Osteoblast (primary cell): ENCODE results near the gene CHRNB1. TPM values are rescaled to one million over a fixed set of nuclear protein-coding genes. Genes with fewer than 3 reads are reported as not detected.
A peak's percentile ranks its signal among the peaks of the same experiment; 100 is the strongest.

Source experiments
- DNase-seq: peaks from one replicate; pipeline ENCODE4 v3.0.0; 2011; ENCODE audit warnings: low spot score, mixed read lengths; ENCODE audit not compliant: insufficient read length; ENCODE audit errors: missing footprints
- H2AFZ ChIP-seq: 2 replicates; pipeline ENCODE4 v1.6.0; 2011; ENCODE audit warnings: mild to moderate bottlenecking, low read length
- H3K27ac ChIP-seq: 2 replicates; pipeline ENCODE4 v1.5.1; 2011; ENCODE audit warnings: mild to moderate bottlenecking, low read depth, low read length, moderate library complexity
- H3K27me3 ChIP-seq: 2 replicates; pipeline ENCODE4 v1.6.0; 2012; ENCODE audit warnings: mild to moderate bottlenecking, control low read depth, inconsistent platforms, low read length, moderate library complexity; ENCODE audit not compliant: insufficient read depth
- H3K36me3 ChIP-seq: 2 replicates; pipeline ENCODE4 v1.5.1; 2011; ENCODE audit warnings: mild to moderate bottlenecking, low read length, control low read depth, moderate library complexity; ENCODE audit not compliant: insufficient read depth
- H3K4me1 ChIP-seq: 2 replicates; pipeline ENCODE4 v1.5.1; 2011; ENCODE audit warnings: mild to moderate bottlenecking, low read length, control low read depth, moderate library complexity; ENCODE audit not compliant: insufficient read depth
- H3K4me2 ChIP-seq: 2 replicates; pipeline ENCODE4 v1.6.0; 2011; ENCODE audit warnings: mild to moderate bottlenecking, low read length; ENCODE audit not compliant: insufficient read depth
- H3K4me3 ChIP-seq: fragments of 200-600 bp; sonication (generic); 3 replicates; pipeline ENCODE4 v1.5.1; 2012; ENCODE audit warnings: mild to moderate bottlenecking, low read length, inconsistent platforms; ENCODE audit not compliant: insufficient read depth
- H3K79me2 ChIP-seq: 2 replicates; pipeline ENCODE4 v1.6.0; 2012; ENCODE audit warnings: mild to moderate bottlenecking, low read length, control low read depth, inconsistent platforms; ENCODE audit not compliant: insufficient read depth
- H3K9me3 ChIP-seq: 2 replicates; pipeline ENCODE4 v1.5.1; 2011; ENCODE audit warnings: low read depth, low read length, control low read depth
- H4K20me1 ChIP-seq: 2 replicates; pipeline ENCODE4 v1.6.0; 2012; ENCODE audit warnings: mild to moderate bottlenecking, low read length, control low read depth; ENCODE audit not compliant: insufficient read depth
- total RNA-seq: library from RNA; depleted of rRNA; stranded (reverse); fragments of >200 nt; gene quantifications from 2 replicates; pipeline ENCODE4 v1.2.3, GENCODE V29; 2012
- TF ChIP-seq, protein P1 (sequence below): IDR thresholded peaks from 2 replicates; pipeline ENCODE4 v1.5.1; 2011; ENCODE audit warnings: mild to moderate bottlenecking, low read depth, low read length, moderate library complexity; ENCODE audit errors: extremely low read depth

Gene CHRNB1
- total RNA-seq, 1 donor: 5.4 TPM

DNA sequence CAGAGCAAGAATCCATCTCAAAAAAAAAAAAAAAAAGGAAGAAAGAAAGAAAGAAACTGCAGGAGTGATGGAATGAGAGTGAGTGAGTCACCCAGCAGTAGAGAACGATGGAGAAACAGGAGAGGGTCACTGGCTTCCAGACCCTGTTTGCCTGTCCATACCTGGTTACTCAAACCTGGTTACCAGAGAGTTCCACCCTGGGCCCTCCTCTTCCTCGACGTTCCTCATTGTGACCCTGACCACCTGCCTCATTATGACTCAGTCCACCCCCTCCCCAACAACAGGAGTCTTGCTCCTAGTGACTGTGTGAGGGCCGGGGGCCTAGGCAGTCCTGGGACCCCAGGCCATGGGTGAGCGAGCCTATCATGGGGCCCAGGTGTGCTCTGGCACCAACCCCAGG lies 16.3 kb upstream of the CHRNB1 start, which contains the start of gene SPEM3:
Gene SPEM3, plus strand, starts transcription at position 301 of the 400 bp plus-strand sequence. Its CDS starts 46 bp downstream, at position 347.
- no peaks in the 10 kb centered on the region for H4K20me1 ChIP-seq
- no peaks in the 10 kb centered on the region for H3K79me2 ChIP-seq
- H3K4me1 ChIP-seq: no peaks in the 10 kb centered on the region
- peak; percentile 85 for DNase-seq
- TF ChIP-seq, protein P1, sequence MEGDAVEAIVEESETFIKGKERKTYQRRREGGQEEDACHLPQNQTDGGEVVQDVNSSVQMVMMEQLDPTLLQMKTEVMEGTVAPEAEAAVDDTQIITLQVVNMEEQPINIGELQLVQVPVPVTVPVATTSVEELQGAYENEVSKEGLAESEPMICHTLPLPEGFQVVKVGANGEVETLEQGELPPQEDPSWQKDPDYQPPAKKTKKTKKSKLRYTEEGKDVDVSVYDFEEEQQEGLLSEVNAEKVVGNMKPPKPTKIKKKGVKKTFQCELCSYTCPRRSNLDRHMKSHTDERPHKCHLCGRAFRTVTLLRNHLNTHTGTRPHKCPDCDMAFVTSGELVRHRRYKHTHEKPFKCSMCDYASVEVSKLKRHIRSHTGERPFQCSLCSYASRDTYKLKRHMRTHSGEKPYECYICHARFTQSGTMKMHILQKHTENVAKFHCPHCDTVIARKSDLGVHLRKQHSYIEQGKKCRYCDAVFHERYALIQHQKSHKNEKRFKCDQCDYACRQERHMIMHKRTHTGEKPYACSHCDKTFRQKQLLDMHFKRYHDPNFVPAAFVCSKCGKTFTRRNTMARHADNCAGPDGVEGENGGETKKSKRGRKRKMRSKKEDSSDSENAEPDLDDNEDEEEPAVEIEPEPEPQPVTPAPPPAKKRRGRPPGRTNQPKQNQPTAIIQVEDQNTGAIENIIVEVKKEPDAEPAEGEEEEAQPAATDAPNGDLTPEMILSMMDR: no peak
- H3K4me2 ChIP-seq: no peak within 1 kb of the TSS
- no peak within 1 kb of the TSS for H2AFZ ChIP-seq
- H3K9me3 ChIP-seq: no peaks in the 10 kb centered on the region
- H3K27me3 ChIP-seq: no peaks in the 10 kb centered on the region
- no peak within 1 kb of the TSS for H3K27ac ChIP-seq
- H3K36me3 ChIP-seq: no peaks in the 10 kb centered on the region
- H3K4me3 ChIP-seq: no peak within 1 kb of the TSS

DNA sequence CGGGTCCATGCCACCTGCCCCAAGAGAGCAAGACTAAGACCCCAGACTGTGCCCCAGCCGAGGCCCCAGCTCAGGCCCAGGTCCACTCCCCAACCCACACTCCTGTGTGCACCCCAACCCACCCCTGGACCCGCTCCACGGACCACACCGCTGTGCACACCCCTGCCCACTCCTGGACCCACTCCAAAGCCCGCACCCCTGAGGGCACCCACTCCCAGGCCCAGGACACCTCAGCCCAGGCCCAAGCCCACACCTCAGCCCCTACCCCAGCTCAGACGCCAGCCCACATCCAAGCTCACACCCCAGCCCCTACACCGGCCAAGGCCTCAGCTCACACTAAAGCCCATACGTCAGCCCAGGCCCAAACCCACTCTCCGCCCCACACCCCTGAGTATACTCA lies 15.1 kb upstream of the CHRNB1 start:
- H3K4me3 ChIP-seq: no peak overlapping the region
- H3K36me3 ChIP-seq: no peaks in the 10 kb centered on the region
- H3K27ac ChIP-seq: no peak overlapping the region
- no peaks in the 10 kb centered on the region for H3K79me2 ChIP-seq
- no peaks in the 10 kb centered on the region for H3K4me1 ChIP-seq
- no peak overlapping the region for H3K4me2 ChIP-seq
- H3K27me3 ChIP-seq: no peaks in the 10 kb centered on the region
- no peaks in the 10 kb centered on the region for H3K9me3 ChIP-seq
- H4K20me1 ChIP-seq: no peaks in the 10 kb centered on the region
- no peak for DNase-seq
- TF ChIP-seq, protein P1: no peak
- H2AFZ ChIP-seq: no peak overlapping the region

DNA sequence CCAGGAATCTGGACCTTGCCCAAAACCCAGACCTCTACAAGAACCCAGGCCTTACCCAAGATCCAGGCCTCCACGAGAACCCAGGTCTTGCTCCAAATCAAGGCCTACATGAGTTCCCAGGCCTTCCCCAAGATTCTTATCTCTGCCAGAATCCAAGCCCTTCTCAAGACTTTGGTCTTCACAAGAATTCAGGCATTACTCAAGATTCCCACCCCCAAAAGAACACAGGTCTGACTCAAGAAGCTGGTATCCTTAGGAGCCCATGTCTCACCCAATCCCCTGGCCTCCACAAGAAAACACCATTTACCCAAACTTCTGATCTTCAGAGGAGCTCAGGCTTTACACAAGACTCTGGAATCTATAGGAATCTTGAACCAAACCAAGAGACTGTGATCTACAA lies 13.6 kb upstream of the CHRNB1 start:
- Histone ChIP-seq H3K4me3 (no peak overlapping the region), H3K27ac (no peak overlapping the region)
- no peak for DNase-seq

DNA sequence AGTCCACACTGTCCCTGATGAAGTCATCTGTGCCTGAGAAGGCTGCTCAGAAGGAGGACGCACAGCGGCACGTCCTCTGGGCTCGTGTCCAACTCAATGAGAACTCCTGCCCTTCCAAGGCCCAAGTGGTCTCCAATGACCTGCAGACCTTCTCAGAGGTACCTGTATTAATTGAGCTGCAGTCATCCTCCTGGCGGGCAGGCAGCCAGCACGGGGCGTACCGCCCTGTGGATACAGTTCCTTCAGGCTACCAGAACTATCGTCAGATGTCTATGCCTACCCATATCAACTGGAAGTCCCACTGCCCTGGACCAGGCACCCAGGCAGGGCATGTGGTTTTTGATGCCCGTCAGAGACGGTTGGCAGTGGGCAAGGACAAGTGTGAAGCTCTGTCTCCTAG lies 12.6 kb upstream of the CHRNB1 start:
- H3K79me2 ChIP-seq: no peaks in the 10 kb centered on the region

More for the DNA sequence above, 13.6 kb upstream of the CHRNB1 start:
- peaks cover 7% of the 10 kb centered on the region for H3K4me1 ChIP-seq
- TF ChIP-seq, protein P1: no peak
- no peaks in the 10 kb centered on the region for H3K9me3 ChIP-seq
- no peaks in the 10 kb centered on the region for H3K79me2 ChIP-seq
- no peaks in the 10 kb centered on the region for H4K20me1 ChIP-seq
- peaks cover 3% of the 10 kb centered on the region for H3K27me3 ChIP-seq
- no peaks in the 10 kb centered on the region for H3K36me3 ChIP-seq
- no peak overlapping the region for H2AFZ ChIP-seq
- no peak overlapping the region for H3K4me2 ChIP-seq

More for the DNA sequence above, 12.6 kb upstream of the CHRNB1 start:
- no peak overlapping the region for H2AFZ ChIP-seq
- TF ChIP-seq, protein P1: no peak
- H3K27me3 ChIP-seq: peaks cover 4% of the 10 kb centered on the region
- H4K20me1 ChIP-seq: no peaks in the 10 kb centered on the region
- peaks cover 12% of the 10 kb centered on the region for H3K4me1 ChIP-seq
- no peaks in the 10 kb centered on the region for H3K9me3 ChIP-seq
- H3K27ac ChIP-seq: no peak overlapping the region
- DNase-seq: no peak
- H3K4me2 ChIP-seq: no peak overlapping the region
- no peak overlapping the region for H3K4me3 ChIP-seq
- H3K36me3 ChIP-seq: no peaks in the 10 kb centered on the region
